ENCODE measurements around the gene FSTL4.

DNA sequence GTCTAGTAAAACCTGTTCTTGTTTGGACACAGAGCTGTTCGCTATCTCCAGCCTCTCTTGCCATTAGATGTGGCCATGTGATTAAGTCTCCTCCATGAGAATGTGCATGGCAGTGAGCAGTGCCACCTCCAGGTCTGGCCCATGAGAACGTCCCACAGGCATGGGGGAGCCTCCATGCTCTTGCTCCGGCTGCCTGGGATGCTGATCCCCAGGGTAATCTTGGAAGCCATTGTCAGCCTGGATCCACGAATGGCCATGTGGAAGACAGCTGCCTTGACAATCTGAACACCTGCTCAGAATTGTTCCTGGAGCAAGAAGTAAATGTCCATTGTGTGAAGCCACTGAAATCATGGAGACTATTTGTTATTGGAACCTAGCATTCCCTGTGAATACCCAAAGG is 83.5 kb downstream of the FSTL4 start:
- no peak for TF ChIP-seq CTCF (IDR thresholded peaks at IDR 0.05)
- TF ChIP-seq POLR2A (IDR thresholded peaks at IDR 0.05; ENCODE audit: low read depth): no peak
- no peak for TF ChIP-seq POLR2AphosphoS5 (IDR thresholded peaks at IDR 0.05)
